Measurements from ENCODE around the gene PTPN14. TPM values are rescaled to one million over a fixed set of nuclear protein-coding genes. Genes with fewer than 3 reads are reported as not detected.

The PTPN14 gene
- total and polyA plus RNA-seq, 2 of the 8 experiments (the other 6 are each of a cell fraction or from before 2014, with no cell fraction given), result 14.4 to 93.6 TPM

DNA sequence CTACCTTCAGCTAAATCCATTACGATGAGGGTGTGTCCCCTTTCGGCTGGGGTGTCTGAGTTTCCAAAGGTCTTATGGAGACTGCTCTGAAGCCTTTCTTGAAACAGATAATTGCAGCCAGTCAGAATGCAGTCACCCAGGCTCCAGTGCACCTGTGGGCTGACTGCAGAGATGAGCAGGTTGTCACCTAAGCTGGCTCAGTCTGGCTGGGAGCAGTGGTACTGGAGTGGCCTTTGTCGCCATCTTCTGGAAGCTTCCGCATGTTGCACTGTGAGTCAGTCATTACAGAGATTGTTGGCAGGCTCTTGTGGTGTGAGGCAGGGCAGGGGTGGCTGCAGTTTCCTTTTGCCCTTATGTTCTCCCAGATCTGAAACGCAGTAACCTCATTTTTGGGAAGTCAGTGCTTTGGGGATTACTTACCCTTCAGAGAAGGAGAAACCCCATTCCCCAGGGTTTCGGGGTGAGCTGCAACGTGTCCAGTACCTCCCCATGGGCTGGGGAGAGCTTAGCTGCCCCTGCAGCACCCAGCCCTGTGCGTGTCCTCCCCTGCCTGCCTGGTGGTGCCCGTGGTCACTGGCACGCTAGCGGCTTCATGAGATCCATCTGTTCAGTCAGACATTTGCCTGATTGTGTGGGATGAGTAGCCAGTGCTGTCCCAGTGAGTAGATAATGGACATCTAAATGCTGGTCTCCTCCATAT lies 222.5 kb downstream of the PTPN14 start (continued):
- TF ChIP-seq HDAC2 (IDR thresholded peaks at IDR 0.05; ENCODE audit: borderline replicate concordance in 1 of 2, low read depth in 2 of 2, low read length in 2 of 2) (no peak), SIN3A (conservative IDR thresholded peaks at IDR 0.05 in 1 of 2, IDR thresholded peaks at IDR 0.05 in 1 of 2; ENCODE audit: low read depth in 1 of 2, low read length in 2 of 2) (peak in 1 of 2 experiments; percentile 78; a peak in 2 of 4 replicates), NRF1 (IDR thresholded peaks at IDR 0.05; ENCODE audit: low read depth, low read length) (no peak), JUND (IDR thresholded peaks at IDR 0.05; ENCODE audit: low read length) (peak; percentile 59), CEBPB (IDR thresholded peaks at IDR 0.05; ENCODE audit: low read depth, low read length) (0 out of 2 replicates have a peak, but pooled peaks have one; percentile 29), RAD21 (IDR thresholded peaks at IDR 0.05 in 1 of 2, conservative IDR thresholded peaks at IDR 0.05 in 1 of 2; ENCODE audit: low read depth in 2 of 2, low read length in 2 of 2) (peak; percentile 100), SP4 (IDR thresholded peaks at IDR 0.05; ENCODE audit: low read length) (no peak), TCF12 (IDR thresholded peaks at IDR 0.05; ENCODE audit: low read depth, low read length) (peak; percentile 52; the same call in 1 of the 2 replicates), EZH2 (IDR thresholded peaks at IDR 0.05; ENCODE audit: low read depth, low read length, severe bottlenecking) (no peak), POU5F1 (IDR thresholded peaks at IDR 0.05; ENCODE audit: low read depth, low read length) (no peak), KDM1A (IDR thresholded peaks at IDR 0.05; ENCODE audit: borderline replicate concordance, low read length) (no peak), SIRT6 (IDR thresholded peaks at IDR 0.05; ENCODE audit: low read length) (no peak), ATF2 (IDR thresholded peaks at IDR 0.05; ENCODE audit: low read length) (0 out of 2 replicates have a peak, but pooled peaks have one; percentile 30)
